Skeletal muscle tissue (tissue), 4 donors: ENCODE measurements around the gene ZNF865. TPM values are rescaled to one million over a fixed set of nuclear protein-coding genes. Genes with fewer than 3 reads are reported as not detected.
"Not testable (repeated sequence)": the region's sequence is repeated elsewhere in the genome, so short reads cannot be mapped to it uniquely, and the experiment has no call there.

ENCODE experiments used
- H3K27ac ChIP-seq: one replicate; pipeline ENCODE4 v1.7.0; 2013; ENCODE audit warnings: mild to moderate bottlenecking, low read depth, low read length, inconsistent platforms
- H3K27me3 ChIP-seq, 3 donors: one replicate each; pipeline ENCODE4 v1.7.0; 2013; ENCODE audit warnings: low read length in 3 of 3; ENCODE audit not compliant: control insufficient read depth in 3 of 3, insufficient read depth in 3 of 3
- H3K36me3 ChIP-seq, 3 donors: one replicate each; pipeline ENCODE4 v1.7.0; 2013; ENCODE audit warnings: low read length in 3 of 3; ENCODE audit not compliant: control insufficient read depth in 3 of 3, insufficient read depth in 3 of 3
- H3K4me1 ChIP-seq, 3 donors: one replicate each; pipeline ENCODE4 v1.7.0; 2013; ENCODE audit warnings: low read length in 3 of 3, mild to moderate bottlenecking in 3 of 3; ENCODE audit not compliant: control insufficient read depth in 3 of 3, insufficient read depth in 3 of 3
- H3K4me3 ChIP-seq, 3 donors: one replicate each; pipeline ENCODE4 v1.7.0; 2013; ENCODE audit warnings: low read length in 3 of 3
- H3K9ac ChIP-seq, 3 donors: one replicate each; pipeline ENCODE4 v1.7.0; 2013; ENCODE audit warnings: low read length in 3 of 3, mild to moderate bottlenecking in 3 of 3, moderate library complexity in 2 of 3, low read depth in 1 of 3
- H3K9me3 ChIP-seq, 3 donors: one replicate each; pipeline ENCODE4 v1.7.0; 2013; ENCODE audit warnings: low read length in 3 of 3; ENCODE audit not compliant: control insufficient read depth in 3 of 3
- total RNA-seq: library from RNA; depleted of rRNA; stranded (reverse); fragments of >200 nt; gene quantifications from one replicate; pipeline ENCODE4 v1.2.3, GENCODE V29; 2014
- donor health status: Osteomylitis.

ZNF865 gene
- total RNA-seq, 1 donor from 2014 or later, result 1.0 TPM

DNA sequence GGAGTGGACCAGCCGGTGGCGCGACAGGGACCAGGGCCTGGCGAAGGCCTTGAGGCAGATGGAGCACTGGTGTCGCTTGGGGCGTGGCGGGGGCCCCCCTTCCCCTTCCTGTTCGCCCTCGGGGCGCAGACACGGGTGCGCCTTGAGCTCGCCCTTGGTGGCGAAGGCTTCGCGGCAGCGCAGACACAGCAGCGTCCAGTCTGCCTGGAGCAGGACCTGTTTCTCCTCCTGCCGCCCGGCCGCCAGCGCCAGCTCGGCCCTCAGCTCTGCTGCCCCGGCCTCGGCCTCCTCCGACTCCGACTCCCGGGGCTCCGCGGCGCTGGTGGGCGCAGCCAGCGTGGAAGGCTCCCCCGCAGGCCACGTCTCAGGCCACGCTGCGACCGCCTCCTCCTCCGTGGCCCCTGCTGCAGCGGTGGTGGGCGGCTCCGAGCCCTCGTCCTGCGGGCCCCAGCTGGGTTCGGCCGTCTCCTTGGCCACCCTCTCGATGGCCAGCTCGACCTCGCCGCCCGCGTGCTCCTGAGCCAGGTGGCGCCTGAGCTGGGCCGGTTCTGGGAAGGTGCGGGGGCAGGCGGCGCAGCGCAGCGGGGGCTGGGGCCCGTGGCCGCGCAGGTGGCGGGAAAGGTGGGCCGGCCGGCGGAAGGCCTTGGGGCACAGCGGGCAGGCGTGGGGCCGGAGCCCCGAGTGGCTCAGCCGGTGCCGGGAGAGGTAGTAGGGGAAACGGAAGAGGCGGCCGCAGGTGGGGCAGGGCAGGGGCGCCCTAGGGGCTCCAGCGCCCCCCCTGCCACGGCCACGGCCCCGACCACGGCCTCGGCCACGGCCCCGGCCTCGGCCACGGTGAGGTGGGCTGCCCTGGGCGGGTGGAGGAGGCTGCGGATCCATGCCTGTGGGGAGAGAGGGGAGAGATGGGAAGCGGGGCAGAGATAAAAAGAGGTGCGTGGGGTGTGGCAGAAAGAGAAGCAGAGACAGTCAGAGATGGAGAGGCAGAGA is 26.4 kb upstream of the ZNF865 start:
- H3K27ac ChIP-seq, result peak overlapping the region; percentile 95
- H3K9me3 ChIP-seq, result no peaks in the 10 kb centered on the region
- peak overlapping the region; percentile 90 to 94 (median 91) for H3K9ac ChIP-seq
- peaks cover 12 to 20% (median 13%) of the 10 kb centered on the region in 3 donors for H3K4me1 ChIP-seq
- peaks cover 0 to 12% (median 6%) of the 10 kb centered on the region in 3 donors for H3K36me3 ChIP-seq
- H3K27me3 ChIP-seq, result no peaks in the 10 kb centered on the region
- peak overlapping the region; percentile 85 to 87 (median 86) for H3K4me3 ChIP-seq

DNA sequence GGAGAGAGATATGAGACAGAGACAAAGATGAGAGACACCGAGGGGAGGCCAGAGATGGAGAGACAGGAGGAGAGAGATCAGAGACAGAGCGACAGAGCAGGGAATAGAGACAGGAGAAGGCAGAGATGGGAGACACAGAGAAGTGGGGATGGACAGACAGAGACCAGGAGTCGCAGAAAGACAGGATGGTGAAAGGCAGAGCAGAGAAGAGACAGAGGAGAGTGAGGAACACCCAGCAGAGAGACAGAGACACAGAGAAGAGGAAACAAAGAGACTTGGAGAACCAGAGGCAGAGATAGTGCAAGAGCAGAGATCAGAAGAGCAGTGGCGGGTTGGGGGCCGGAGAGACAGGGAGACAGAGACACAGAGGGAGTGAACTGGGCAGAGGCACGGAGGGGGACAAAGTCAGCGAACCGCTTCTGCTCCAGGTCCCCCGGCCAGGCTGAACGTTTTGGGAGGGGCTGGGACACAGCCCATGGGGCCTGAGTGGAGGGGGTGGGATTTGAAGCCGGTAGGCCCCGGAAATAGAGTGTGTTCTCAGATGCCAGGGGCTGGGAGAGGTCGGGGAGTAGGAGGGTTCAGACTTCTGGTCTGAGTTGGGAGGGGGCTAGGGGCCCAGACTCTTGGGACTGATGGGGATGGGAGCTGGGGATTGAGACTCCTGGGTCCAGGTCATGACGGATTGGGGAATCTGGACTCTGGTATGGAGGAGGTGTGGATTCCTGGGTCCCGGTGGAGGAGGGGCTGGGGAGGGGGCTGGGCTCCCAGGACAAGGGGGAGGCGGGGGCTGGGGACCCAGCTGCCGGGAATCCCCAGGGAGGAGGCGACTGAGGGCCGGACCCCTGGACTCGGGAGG is 25.5 kb upstream of the ZNF865 start:
- H3K27me3 ChIP-seq, result peaks cover 0 to 5% (median 3%) of the 10 kb centered on the region in 3 donors
- H3K36me3 ChIP-seq, result peaks cover 0 to 12% (median 6%) of the 10 kb centered on the region in 3 donors
- peak overlapping the region; percentile 95 for H3K27ac ChIP-seq
- H3K4me1 ChIP-seq, result peaks cover 12 to 20% (median 13%) of the 10 kb centered on the region in 3 donors
- peak overlapping the region; percentile 85 to 87 (median 86) for H3K4me3 ChIP-seq
- H3K9me3 ChIP-seq, result no peaks in the 10 kb centered on the region
- peak overlapping the region; percentile 90 to 94 (median 91) for H3K9ac ChIP-seq

DNA sequence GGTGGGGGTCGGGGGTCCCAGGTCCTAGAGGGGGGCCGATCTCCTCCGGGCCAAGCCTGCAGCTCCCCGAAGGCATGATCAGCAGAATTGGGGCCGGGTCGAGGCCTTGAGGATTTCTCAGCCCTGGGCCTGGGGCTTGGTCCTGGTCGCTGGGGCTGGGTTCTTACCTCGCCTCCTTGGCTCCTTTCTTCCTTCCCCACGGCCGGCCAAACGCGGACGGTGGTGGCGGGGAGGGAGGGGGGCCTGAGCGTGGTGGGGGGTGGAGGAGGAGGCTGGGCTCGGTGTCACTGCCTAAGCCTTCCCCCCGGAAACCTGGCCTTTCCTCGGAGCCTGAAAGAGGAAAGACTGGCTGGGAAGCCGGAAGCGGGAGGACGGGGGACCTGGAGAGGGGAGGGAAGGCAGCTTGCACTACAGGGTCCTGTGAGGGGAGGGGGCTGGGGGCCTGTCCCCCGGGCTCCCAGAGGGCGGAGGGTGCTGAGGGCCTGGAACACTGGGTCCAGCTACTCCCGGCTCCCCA is 24.8 kb upstream of the ZNF865 start, which contains the start of gene ZNF579:
ZNF579 (minus strand) TSS at position 221 of the 517 bp plus-strand sequence. CDS start 1,209 bp downstream, outside the sequence.
- peak within 1 kb of the TSS; percentile 85 to 87 (median 86) for H3K4me3 ChIP-seq
- peak within 1 kb of the TSS; percentile 95 for H3K27ac ChIP-seq
- no peaks in the 10 kb centered on the region for H3K9me3 ChIP-seq
- H3K27me3 ChIP-seq, result peaks cover 0 to 9% (median 6%) of the 10 kb centered on the region in 3 donors
- H3K4me1 ChIP-seq, result peaks cover 12 to 20% (median 16%) of the 10 kb centered on the region in 3 donors
- peaks cover 0 to 12% (median 6%) of the 10 kb centered on the region in 3 donors for H3K36me3 ChIP-seq
- peak within 1 kb of the TSS; percentile 90 to 94 (median 91) for H3K9ac ChIP-seq

DNA sequence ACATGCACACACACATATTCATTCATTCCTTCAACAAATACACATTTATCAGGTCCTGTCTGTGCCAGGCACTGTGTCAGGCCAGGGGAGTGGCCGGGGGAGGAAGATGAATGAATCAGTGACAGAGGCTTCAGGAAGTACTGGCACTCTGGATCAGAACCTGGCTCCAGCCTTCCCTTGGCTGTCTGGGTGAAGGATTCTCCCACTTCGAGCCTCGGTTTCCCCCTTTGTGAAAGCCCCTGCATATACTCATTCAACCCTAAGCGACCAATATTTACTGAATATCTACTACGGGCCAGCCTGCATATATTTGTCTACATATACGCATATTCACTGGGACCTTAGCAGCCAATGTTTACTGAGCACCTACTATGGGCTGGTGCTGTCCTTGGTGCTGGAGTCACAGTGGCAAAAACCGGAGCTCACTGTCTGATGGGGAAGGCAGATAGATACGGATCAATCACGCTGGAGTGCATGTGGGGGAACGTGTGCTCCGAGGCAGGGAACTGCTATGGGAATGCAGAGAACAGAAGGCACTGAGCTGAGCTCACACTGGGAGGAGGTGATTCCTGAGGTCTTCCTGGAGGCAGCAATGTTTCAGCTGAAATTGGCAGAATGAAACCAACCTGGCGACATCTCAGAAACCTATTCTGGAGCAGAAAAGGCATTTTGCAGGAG is 24.2 kb upstream of the ZNF865 start:
- Histone ChIP-seq H3K9ac (peak overlapping the region; percentile 87 to 91 (median 87)), H3K27ac (peak overlapping the region; percentile 95), H3K27me3 (peaks cover 2 to 14% (median 10%) of the 10 kb centered on the region in 3 donors), H3K36me3 (peaks cover 0 to 12% (median 6%) of the 10 kb centered on the region in 3 donors), H3K4me3 (peak overlapping the region; percentile 85 to 87 (median 86)), H3K9me3 (no peaks in the 10 kb centered on the region), H3K4me1 (peaks cover 18 to 25% (median 21%) of the 10 kb centered on the region in 3 donors)

DNA sequence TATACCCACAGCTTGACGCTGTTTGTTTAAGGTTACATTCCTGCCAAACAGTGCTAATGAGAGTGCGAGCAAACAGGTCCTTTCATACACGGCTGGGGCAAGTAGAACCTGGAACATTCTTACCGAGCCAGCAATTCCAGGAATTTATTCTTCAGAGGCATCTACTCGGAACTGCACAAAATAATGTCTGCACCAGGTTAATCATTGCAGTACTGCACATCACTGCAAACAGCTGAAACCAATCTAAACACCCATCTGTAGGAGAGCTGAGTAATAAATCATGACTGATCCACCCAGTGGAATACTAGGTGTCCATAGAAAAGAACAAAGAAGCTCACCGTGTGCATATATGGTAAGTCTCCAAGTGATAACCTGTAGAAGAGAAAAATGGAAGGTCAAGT is 23.6 kb upstream of the ZNF865 start:
- no peak overlapping the region for H3K27ac ChIP-seq
- H3K9ac ChIP-seq, result no peak overlapping the region
- peaks cover 0 to 11% (median 4%) of the 10 kb centered on the region in 3 donors for H3K36me3 ChIP-seq
- no peaks in the 10 kb centered on the region for H3K9me3 ChIP-seq
- H3K4me3 ChIP-seq, result peak overlapping the region in 1 of 3 donors; percentile 85
- H3K4me1 ChIP-seq, result peaks cover 21 to 28% (median 24%) of the 10 kb centered on the region in 3 donors
- H3K27me3 ChIP-seq, result peaks cover 2 to 15% (median 14%) of the 10 kb centered on the region in 3 donors

DNA sequence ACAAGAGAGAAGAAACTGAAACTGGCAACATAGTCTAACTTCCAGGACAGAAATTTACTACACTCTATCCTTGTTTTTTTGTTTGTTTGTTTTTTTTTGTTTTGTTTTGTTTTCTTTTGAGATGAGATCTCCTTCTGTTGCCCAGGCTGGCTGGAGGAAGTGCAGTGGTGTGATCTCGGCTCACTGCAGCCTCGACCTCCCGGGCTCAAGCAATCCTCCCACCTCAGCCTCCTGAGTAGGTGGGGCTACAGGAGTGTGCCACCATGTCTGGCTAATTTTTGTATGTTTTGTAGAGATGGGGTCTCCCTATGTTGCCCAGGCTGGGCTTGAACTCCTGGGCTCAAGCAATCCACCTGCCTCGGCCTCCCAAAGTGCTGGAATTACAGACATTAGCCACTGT is 23.2 kb upstream of the ZNF865 start:
- not testable (repeated sequence) for H3K9me3 ChIP-seq, H3K9ac ChIP-seq, H3K27ac ChIP-seq, H3K36me3 ChIP-seq, H3K4me3 ChIP-seq
- Histone ChIP-seq H3K4me1 (peaks cover 26 to 33% (median 29%) of the 10 kb centered on the region in 3 donors), H3K27me3 (peaks cover 2 to 18% (median 16%) of the 10 kb centered on the region in 3 donors)

DNA sequence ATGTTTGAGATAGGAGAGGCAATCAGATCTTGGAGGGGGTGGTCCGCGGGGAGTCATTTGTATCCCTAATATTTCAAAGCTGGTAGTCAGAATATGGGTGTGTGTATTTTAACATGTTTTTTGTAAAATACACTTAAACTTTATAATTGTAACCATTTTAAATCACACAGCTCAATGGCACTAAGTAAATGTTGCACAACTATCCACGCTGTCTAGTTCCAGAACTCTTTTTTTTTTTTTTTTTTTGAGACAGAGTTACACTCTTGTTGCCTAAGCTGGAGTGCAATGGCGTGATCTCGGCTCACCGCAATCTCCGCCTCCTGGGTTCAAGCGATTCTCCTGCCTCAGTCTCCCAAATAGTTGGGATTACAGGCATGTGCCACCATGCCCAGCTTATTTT is 21.6 kb upstream of the ZNF865 start:
- not testable (repeated sequence) for H3K27ac ChIP-seq, H3K9ac ChIP-seq, H3K4me3 ChIP-seq, H3K9me3 ChIP-seq, H3K36me3 ChIP-seq
- Histone ChIP-seq H3K27me3 (peaks cover 2 to 19% (median 16%) of the 10 kb centered on the region in 3 donors), H3K4me1 (peaks cover 28 to 36% (median 30%) of the 10 kb centered on the region in 3 donors)

DNA sequence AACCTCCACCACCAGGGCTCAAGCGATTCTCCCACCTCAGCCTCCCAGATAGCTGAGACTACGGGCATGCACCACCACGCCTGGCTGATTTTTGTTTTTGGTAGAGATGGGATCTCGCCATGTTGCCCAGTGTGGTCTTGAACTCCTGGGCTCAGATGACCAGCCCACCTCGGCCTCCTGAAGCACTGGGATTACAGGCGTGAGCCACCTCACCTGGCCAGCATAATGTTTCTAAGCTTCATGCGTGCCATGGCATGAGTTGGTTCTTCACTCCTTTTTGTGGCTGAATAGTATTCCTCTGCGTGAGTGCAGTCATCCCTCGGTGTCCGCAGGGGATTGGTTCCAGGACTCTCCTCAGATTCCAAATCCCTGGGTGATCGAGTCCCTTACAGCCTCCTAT is 20.6 kb upstream of the ZNF865 start:
- Histone ChIP-seq H3K27ac (no peak overlapping the region), H3K36me3 (no peaks in the 10 kb centered on the region), H3K4me3 (no peak overlapping the region), H3K4me1 (peaks cover 24 to 30% (median 28%) of the 10 kb centered on the region in 3 donors), H3K9ac (no peak overlapping the region), H3K27me3 (peaks cover 2 to 19% (median 16%) of the 10 kb centered on the region in 3 donors), H3K9me3 (no peaks in the 10 kb centered on the region)
